HG02642 (cell line): ENCODE results near the gene ZNF446.
"Not testable (repeated sequence)": the region's sequence is repeated elsewhere in the genome, so short reads cannot be mapped to it uniquely, and the experiment has no call there.

Source experiments
- ATAC-seq: cut with Tn5 transposase; IDR thresholded peaks from one replicate; pipeline ENCODE4 v1.9.1; 2021; ENCODE audit warnings: mild to moderate bottlenecking; ENCODE audit not compliant: unreplicated experiment, poor library complexity

Gene ZNF446

GRCh38 chr19:58469241-58470013 lies 6.7 kb upstream of the ZNF446 start:
- no peak for ATAC-seq

- ATAC-seq = not testable (repeated sequence)
Measured at GRCh38 chr19:58470837-58471543, 5.2 kb upstream of the ZNF446 start.

DNA sequence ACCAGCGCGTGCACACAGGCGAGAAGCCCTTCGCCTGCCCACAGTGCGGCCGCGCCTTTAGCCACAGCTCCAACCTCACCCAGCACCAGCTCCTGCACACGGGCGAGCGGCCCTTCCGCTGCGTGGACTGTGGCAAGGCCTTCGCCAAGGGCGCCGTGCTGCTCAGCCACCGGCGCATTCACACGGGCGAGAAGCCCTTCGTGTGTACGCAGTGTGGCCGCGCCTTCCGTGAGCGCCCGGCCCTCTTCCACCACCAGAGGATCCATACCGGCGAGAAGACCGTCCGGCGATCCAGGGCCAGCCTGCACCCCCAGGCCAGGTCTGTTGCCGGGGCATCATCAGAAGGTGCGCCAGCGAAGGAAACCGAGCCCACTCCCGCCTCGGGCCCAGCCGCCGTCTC lies 4.4 kb upstream of the ZNF446 start:
- no peak for ATAC-seq

- no peak for ATAC-seq
Measured at GRCh38 chr19:58473775-58474174, 2.4 kb upstream of the ZNF446 start.

DNA sequence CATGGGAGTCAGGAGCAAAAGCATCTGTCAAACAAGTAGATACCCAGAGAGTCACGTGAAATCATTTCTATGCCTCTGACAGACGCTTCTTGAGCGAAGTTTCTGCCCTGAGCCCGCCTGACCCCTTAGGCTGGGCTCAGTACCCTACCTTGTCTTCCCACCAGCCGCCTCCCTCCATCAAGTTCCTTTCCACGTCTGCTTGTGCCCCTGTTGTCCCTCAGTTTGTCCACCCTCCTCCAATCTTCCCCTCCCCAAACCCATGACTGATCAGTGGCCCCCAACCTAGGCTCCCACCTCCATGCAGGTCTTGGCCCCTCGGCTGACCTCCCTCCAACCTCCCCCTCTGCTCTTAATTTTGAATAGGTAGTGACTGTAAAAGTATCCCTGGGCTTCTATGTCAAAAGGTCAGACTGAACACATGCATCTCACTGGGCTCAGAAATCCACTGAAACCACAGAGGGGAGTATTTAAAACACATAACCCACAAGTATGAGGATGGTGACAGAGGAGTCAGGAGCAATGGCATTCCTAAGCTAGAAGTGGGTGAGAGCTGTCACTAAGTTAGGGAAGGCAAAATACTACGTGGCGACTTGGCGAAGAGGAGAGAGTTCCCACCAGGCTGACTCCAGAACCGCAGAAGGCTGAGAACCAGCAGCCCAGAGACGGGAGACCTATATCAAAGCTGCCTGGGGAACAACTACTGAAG lies 1.7 kb upstream of the ZNF446 start:
- no peak for ATAC-seq

DNA sequence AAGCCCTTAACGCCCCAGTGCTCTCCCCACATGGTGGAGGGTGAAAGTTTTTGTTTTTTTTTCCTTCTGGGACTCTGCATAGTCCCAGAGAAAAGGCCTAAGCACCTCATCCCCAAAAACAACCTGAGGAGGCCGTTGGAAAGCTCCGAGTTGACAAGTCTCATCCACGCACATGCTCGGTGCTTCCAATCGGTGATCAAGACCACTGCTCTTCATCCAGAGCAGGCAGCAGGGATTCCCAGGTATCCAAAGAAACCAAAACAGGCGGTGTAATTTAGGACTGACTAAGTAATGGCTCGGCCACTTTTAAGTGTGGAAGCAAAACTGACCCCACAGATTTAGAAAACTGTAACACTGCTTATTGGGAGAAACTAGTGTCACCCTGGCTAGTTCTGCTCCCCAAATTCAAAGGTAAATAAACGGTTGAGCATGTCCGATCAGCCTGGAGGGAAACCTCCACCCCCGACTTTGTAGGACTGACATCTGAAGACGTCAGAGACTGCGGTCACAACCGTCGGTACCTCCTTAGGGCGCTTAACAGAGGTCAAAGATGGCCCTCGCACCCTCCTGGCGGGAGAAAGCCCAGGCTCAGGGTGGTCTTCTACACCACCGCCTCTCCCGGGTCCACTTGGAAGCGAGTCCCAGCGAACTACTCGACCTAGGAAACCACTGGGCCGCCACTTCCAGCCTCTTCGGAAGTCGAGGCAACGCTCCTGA lies 997 bp upstream of the ZNF446 start:
- ATAC-seq = no peak

- ATAC-seq = no peak
Measured at GRCh38 chr19:58476498-58477015, 405 bp downstream of the ZNF446 start.

GRCh38 chr19:58477130-58477529 lies 978 bp downstream of the ZNF446 start:
- ATAC-seq = no peak

DNA sequence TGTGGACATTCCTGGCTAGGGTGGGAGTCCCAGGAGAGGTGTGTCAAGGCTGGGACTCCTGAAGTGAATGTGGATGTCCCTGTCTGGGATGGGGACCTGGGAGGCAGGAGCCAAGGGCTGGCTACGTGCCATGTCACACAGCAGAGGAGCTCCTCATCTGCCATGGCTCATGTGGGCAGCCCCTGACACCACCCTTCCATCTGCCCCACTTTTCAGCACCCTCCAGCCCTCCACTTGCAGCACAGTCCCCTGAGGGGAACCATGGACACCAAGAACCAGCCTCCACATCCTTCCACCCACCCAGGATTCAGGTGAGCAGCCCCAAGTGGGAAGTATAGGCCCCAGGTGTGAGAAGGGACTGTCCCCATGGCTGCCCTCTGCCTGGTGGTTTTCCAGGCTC lies 1.7 kb downstream of the ZNF446 start:
- no peak for ATAC-seq

GRCh38 chr19:58479303-58479702 lies 3.2 kb downstream of the ZNF446 start:
- ATAC-seq = no peak

GRCh38 chr19:58479736-58480480 lies 3.8 kb downstream of the ZNF446 start:
- ATAC-seq = no peak

DNA sequence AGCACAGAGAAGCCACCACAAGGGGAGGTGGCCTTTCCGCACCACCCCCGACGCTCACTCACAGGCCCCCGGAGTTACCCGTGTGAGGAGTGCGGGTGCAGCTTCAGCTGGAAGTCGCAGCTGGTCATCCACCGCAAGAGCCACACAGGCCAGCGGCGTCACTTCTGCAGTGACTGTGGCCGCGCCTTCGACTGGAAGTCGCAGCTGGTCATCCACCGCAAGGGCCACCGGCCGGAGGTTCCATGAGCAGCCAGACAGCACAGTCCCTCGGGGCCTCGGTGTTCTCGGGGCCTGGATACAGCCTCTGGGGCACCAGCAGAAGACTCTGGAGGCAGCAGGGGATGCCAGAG lies 4.3 kb downstream of the ZNF446 start:
- no peak for ATAC-seq

DNA sequence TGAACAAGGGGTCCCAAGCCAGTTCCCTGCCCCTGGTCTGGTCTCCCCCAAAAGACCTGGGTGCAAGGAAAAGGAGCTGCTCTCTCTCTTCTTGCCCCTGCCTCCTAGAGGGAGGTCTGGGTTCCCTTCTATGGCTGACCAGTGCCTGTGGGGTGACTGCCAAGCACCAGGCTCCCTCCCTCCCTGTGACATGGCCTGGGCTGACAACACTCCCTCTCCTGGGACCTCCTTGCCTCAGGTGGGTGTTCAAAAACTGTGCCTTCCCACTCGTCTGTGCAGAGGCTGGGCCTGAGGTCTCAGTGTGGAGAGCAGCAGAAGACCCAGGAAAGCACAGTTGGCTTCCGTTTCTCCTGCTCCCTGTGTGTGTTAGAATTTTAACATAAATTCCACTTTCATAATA lies 4.7 kb downstream of the ZNF446 start:
- no peak for ATAC-seq

- no peak for ATAC-seq
Measured at GRCh38 chr19:58482372-58482771, 6.2 kb downstream of the ZNF446 start.

GRCh38 chr19:58483776-58484175 lies 7.6 kb downstream of the ZNF446 start:
- no peak for ATAC-seq

- not testable (repeated sequence) for ATAC-seq
Measured at GRCh38 chr19:58484349-58484748, 8.2 kb downstream of the ZNF446 start.

DNA sequence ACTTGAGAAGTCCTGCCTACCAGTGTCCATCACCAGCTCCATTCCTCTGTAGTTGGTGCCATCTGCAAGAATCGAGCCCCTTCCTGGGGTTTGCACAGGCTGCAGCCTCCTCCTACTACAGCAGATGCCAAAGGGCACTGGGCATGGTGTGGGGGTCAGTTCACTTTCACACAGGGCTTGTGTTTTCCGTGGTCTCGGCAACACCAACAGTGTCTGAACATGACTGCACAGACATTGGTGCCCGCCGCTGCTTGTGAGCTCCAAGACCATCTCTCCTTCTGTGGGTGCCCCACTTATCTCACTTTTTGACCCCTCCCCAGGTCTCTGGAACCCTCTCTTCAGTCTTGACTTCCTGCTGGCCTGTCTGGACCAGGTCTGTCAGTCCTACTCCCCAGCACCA lies 15.2 kb downstream of the ZNF446 start:
- no peak for ATAC-seq

GRCh38 chr19:58492265-58492664 lies 16.1 kb downstream of the ZNF446 start:
- ATAC-seq = no peak

DNA sequence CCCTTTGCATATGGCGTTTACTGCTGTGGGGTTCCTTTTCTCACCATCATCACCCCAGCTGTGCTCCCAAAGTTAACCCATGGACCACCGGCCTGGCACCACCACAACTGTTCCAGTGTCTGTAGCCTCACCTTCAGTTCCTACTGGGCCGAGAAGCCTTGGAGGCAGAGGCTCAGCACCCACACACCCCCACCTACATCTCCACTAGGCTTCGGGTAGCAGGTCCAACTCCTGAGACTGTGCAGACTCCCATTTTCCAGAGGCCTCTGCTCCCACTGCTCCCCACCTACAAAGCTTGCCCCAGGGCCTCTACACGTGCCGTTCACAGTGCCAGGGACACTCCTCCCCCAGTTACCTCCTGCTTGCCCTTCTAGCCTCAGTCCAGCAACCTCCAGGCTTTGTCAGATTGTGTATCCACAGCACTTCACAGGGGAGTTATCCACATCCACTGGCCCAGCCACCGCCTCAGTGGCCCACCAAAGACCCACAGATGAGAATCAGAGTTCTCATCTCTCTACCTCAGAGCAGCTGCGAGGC lies 21.6 kb downstream of the ZNF446 start:
- no peak for ATAC-seq
